Neural cell (in vitro differentiated cells): ENCODE data around the gene FHL2. TPM values are rescaled to one million over a fixed set of nuclear protein-coding genes. Genes with fewer than 3 reads are reported as not detected.
"Not testable (repeated sequence)": the region's sequence is repeated elsewhere in the genome, so short reads cannot be mapped to it uniquely, and the experiment has no call there.

Experiments
- H2AFZ ChIP-seq: fragments of 200-600, 300-800 bp; sonication (generic), shearing (Covaris generic); 2 replicates; pipeline ENCODE4 v1.6.0; 2014; ENCODE audit warnings: low read depth, mild to moderate bottlenecking, antibody characterized with exemption, low read length, moderate library complexity
- H3F3A ChIP-seq: fragments of 200-600 bp; shearing (Covaris generic); 2 replicates; pipeline ENCODE4 v1.6.1; 2016; ENCODE audit warnings: mild to moderate bottlenecking, moderate library complexity, mixed read lengths, antibody characterized with exemption, low read length; ENCODE audit not compliant: insufficient read depth, poor library complexity, severe bottlenecking
- H3K27ac ChIP-seq: fragments of 200-600, 300-800 bp; sonication (generic), shearing (Covaris generic); 2 replicates; pipeline ENCODE4 v1.5.1; 2014; ENCODE audit warnings: mild to moderate bottlenecking, low read length, moderate library complexity
- H3K27me3 ChIP-seq: fragments of 300-800, 200-600 bp; sonication (generic), shearing (Covaris generic); 2 replicates; pipeline ENCODE4 v1.6.0; 2014; ENCODE audit warnings: mild to moderate bottlenecking, low read depth, low read length, moderate library complexity; ENCODE audit not compliant: insufficient read depth
- H3K36me3 ChIP-seq: fragments of 300-800, 200-600 bp; sonication (generic), shearing (Covaris generic); 2 replicates; pipeline ENCODE4 v1.5.1; 2014; ENCODE audit warnings: mild to moderate bottlenecking, antibody characterized with exemption, low read length, moderate library complexity; ENCODE audit not compliant: insufficient read depth
- H3K4me2 ChIP-seq: fragments of 300-800, 200-600 bp; sonication (generic), shearing (Covaris generic); 2 replicates; pipeline ENCODE4 v1.6.0; 2014; ENCODE audit warnings: mild to moderate bottlenecking, low read length
- H3K4me3 ChIP-seq: fragments of 300-800, 200-600 bp; sonication (generic), shearing (Covaris generic); 2 replicates; pipeline ENCODE4 v1.5.1; 2014; ENCODE audit warnings: mild to moderate bottlenecking, low read length, moderate library complexity
- H3K79me2 ChIP-seq: fragments of 200-600 bp; shearing (Covaris generic); replicated peaks from 2 replicates; pipeline ENCODE4 v1.6.0; 2014; ENCODE audit warnings: mild to moderate bottlenecking, low read length, moderate library complexity; ENCODE audit not compliant: insufficient read depth
- H3K9ac ChIP-seq: fragments of 300-800, 200-600 bp; sonication (generic), shearing (Covaris generic); 2 replicates; pipeline ENCODE4 v1.6.1; 2016; ENCODE audit warnings: mild to moderate bottlenecking, low read length, mixed read lengths
- H3K9me2 ChIP-seq: fragments of 200-600 bp; shearing (Covaris generic); 2 replicates; pipeline ENCODE4 v1.6.1; 2016; ENCODE audit warnings: mild to moderate bottlenecking, low read length, mixed read lengths; ENCODE audit not compliant: insufficient read depth
- H3K9me3 ChIP-seq: fragments of 200-600, 300-800 bp; sonication (generic), shearing (Covaris generic); 2 replicates; pipeline ENCODE4 v1.6.1; 2016; ENCODE audit warnings: mild to moderate bottlenecking, mixed run types, low read length, moderate library complexity, mixed read lengths
- H4K20me1 ChIP-seq: fragments of 200-600 bp; shearing (Covaris generic); 2 replicates; pipeline ENCODE4 v1.6.1; 2016; ENCODE audit warnings: mild to moderate bottlenecking, mixed run types; ENCODE audit not compliant: insufficient read depth
- EP300 ChIP-seq: fragments of 450-650 bp; conservative IDR thresholded peaks from 2 replicates; pipeline ENCODE4 v1.6.1; 2014; ENCODE audit warnings: antibody characterized with exemption, mild to moderate bottlenecking, moderate library complexity; ENCODE audit not compliant: poor library complexity, severe bottlenecking
- EZH2 ChIP-seq: fragments of 200-600, 300-800 bp; shearing (Covaris generic), sonication (generic); IDR thresholded peaks from 2 replicates; pipeline ENCODE4 v1.6.1; 2014; ENCODE audit warnings: antibody characterized with exemption, low read length, borderline replicate concordance, mild to moderate bottlenecking; ENCODE audit not compliant: insufficient read depth, poor library complexity, severe bottlenecking
- MXI1 ChIP-seq: fragments of 450-650 bp; conservative IDR thresholded peaks from 2 replicates; pipeline ENCODE4 v1.6.1; 2014; ENCODE audit warnings: antibody characterized with exemption, mild to moderate bottlenecking; ENCODE audit not compliant: poor library complexity, severe bottlenecking
- POLR2AphosphoS5 ChIP-seq: IDR thresholded peaks from 2 replicates; pipeline ENCODE4 v1.6.1; 2012
- RAD21 ChIP-seq: fragments of 450-650 bp; conservative IDR thresholded peaks from 2 replicates; pipeline ENCODE4 v1.6.1; 2014; ENCODE audit warnings: antibody characterized with exemption, mild to moderate bottlenecking, moderate library complexity
- SMC3 ChIP-seq: fragments of 450-650 bp; conservative IDR thresholded peaks from 2 replicates; pipeline ENCODE4 v1.6.1; 2014; ENCODE audit warnings: antibody characterized with exemption, mild to moderate bottlenecking, moderate library complexity; ENCODE audit not compliant: poor library complexity
- TAF1 ChIP-seq: IDR thresholded peaks from 2 replicates; pipeline ENCODE4 v1.6.1; 2012; ENCODE audit warnings: low read depth
- polyA plus RNA-seq: library from polyadenylated mRNA; depleted of rRNA; stranded (reverse); fragments of >200 nt; gene quantifications from 2 replicates; pipeline ENCODE4 v1.2.3, GENCODE V29; 2014
- TF ChIP-seq, protein P1 (sequence below): IDR thresholded peaks from 2 replicates; pipeline ENCODE4 v1.6.1; 2012; ENCODE audit warnings: borderline replicate concordance
- TF ChIP-seq, protein P2 (sequence below): fragments of 450-650 bp; IDR thresholded peaks from 2 replicates; pipeline ENCODE4 v1.5.1; 2014; ENCODE audit warnings: antibody characterized with exemption, mild to moderate bottlenecking, moderate library complexity; ENCODE audit not compliant: poor library complexity, severe bottlenecking

The FHL2 gene
- polyA plus RNA-seq, 1 donor from 2014 or later = 3.5 TPM

DNA sequence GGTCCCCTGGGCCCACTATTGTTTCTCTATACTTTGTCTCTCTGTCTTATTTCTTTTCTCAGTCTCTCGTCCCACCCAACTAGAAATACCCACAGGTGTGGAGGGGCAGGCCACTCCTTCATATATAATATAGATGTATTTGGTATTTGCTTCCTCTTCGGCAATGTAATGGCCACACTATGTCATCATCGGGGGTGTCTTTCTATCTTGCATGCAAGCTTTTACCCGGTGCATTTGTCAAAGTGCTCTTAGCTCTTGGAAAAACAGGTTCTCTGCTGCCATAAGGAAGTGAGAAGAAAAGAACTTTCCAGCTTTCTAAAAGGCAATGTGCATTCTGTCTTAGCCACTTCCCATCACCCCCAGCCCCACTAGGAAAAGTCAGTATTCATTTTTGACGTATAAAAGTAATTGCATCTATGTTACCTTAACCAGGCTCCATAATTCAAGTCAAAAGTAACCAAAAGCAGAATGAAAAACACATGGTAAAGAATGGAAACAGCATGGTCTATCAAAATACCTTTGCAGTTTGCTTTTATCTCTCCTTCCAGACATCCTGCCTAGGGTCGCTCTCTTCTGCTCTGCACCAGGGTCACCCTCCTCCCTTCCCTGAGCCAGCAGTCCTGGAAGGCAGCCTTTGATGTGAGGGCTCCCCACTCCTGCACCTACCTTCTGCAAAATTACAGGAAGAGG lies 27.2 kb upstream of the FHL2 start:
- H4K20me1 ChIP-seq = no peaks in the 10 kb centered on the region
- H3K27ac ChIP-seq = no peak overlapping the region
- no peak overlapping the region for H3K4me3 ChIP-seq
- H3F3A ChIP-seq = no peaks in the 10 kb centered on the region
- H3K27me3 ChIP-seq = no peaks in the 10 kb centered on the region
- H3K9me2 ChIP-seq = no peaks in the 10 kb centered on the region
- H3K9ac ChIP-seq = no peak overlapping the region
- no peaks in the 10 kb centered on the region for H3K9me3 ChIP-seq
- no peak for TF ChIP-seq RAD21
- no peak for TF ChIP-seq SMC3
- TF ChIP-seq MXI1 = no peak
- TF ChIP-seq TAF1 = no peak
- TF ChIP-seq, protein P1, sequence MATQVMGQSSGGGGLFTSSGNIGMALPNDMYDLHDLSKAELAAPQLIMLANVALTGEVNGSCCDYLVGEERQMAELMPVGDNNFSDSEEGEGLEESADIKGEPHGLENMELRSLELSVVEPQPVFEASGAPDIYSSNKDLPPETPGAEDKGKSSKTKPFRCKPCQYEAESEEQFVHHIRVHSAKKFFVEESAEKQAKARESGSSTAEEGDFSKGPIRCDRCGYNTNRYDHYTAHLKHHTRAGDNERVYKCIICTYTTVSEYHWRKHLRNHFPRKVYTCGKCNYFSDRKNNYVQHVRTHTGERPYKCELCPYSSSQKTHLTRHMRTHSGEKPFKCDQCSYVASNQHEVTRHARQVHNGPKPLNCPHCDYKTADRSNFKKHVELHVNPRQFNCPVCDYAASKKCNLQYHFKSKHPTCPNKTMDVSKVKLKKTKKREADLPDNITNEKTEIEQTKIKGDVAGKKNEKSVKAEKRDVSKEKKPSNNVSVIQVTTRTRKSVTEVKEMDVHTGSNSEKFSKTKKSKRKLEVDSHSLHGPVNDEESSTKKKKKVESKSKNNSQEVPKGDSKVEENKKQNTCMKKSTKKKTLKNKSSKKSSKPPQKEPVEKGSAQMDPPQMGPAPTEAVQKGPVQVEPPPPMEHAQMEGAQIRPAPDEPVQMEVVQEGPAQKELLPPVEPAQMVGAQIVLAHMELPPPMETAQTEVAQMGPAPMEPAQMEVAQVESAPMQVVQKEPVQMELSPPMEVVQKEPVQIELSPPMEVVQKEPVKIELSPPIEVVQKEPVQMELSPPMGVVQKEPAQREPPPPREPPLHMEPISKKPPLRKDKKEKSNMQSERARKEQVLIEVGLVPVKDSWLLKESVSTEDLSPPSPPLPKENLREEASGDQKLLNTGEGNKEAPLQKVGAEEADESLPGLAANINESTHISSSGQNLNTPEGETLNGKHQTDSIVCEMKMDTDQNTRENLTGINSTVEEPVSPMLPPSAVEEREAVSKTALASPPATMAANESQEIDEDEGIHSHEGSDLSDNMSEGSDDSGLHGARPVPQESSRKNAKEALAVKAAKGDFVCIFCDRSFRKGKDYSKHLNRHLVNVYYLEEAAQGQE = no peak
- TF ChIP-seq POLR2AphosphoS5 = no peak
- no peak for TF ChIP-seq EZH2
- TF ChIP-seq, protein P2, sequence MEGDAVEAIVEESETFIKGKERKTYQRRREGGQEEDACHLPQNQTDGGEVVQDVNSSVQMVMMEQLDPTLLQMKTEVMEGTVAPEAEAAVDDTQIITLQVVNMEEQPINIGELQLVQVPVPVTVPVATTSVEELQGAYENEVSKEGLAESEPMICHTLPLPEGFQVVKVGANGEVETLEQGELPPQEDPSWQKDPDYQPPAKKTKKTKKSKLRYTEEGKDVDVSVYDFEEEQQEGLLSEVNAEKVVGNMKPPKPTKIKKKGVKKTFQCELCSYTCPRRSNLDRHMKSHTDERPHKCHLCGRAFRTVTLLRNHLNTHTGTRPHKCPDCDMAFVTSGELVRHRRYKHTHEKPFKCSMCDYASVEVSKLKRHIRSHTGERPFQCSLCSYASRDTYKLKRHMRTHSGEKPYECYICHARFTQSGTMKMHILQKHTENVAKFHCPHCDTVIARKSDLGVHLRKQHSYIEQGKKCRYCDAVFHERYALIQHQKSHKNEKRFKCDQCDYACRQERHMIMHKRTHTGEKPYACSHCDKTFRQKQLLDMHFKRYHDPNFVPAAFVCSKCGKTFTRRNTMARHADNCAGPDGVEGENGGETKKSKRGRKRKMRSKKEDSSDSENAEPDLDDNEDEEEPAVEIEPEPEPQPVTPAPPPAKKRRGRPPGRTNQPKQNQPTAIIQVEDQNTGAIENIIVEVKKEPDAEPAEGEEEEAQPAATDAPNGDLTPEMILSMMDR = no peak
- no peak for TF ChIP-seq EP300
- no peak overlapping the region for H3K4me2 ChIP-seq
- H3K79me2 ChIP-seq = no peaks in the 10 kb centered on the region
- H2AFZ ChIP-seq = no peak overlapping the region
- no peaks in the 10 kb centered on the region for H3K36me3 ChIP-seq

DNA sequence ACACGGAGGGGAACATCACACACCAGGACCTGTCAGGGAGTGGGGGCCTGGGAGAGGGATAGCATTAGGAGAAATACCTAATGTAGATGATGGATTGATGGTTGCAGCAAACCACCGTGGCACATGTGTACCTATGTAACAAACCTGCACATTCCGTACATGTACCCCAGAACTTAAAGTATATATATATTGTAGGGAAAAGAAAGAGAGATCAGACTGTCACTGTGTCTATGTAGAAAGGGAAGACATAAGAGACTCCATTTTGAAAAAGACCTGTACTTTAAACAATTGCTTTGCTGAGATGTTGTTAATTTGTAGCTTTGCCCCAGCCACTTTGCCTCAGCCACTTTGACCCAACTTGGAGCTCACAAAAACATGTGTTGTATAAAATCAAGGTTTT lies 26.0 kb upstream of the FHL2 start:
- H2AFZ ChIP-seq, H3K27ac ChIP-seq, H3F3A ChIP-seq: not testable (repeated sequence)

More for the DNA sequence above, 26.0 kb upstream of the FHL2 start:
- H3K9me2 ChIP-seq, H3K4me2 ChIP-seq, H3K9me3 ChIP-seq, H3K36me3 ChIP-seq, H3K4me3 ChIP-seq, H3K27me3 ChIP-seq, H3K79me2 ChIP-seq, H4K20me1 ChIP-seq, H3K9ac ChIP-seq: not testable (repeated sequence)
